Fibroblast of skin of left biceps (primary cell): ENCODE results near the gene DGKI.

Experiments used
- DNase-seq, 2 experiments: peaks; one replicate each; pipeline ENCODE4 v3.0.0-alpha.2; 2013; ENCODE audit warnings: low read depth in 2 of 2

The DGKI gene

GRCh38 chr7:137871170-137871915, 24.6 kb upstream of the DGKI start:
- no peak for DNase-seq

- no peak for DNase-seq
These were observed 23.9 kb upstream of the DGKI start for GRCh38 chr7:137870684-137871083.

DNA sequence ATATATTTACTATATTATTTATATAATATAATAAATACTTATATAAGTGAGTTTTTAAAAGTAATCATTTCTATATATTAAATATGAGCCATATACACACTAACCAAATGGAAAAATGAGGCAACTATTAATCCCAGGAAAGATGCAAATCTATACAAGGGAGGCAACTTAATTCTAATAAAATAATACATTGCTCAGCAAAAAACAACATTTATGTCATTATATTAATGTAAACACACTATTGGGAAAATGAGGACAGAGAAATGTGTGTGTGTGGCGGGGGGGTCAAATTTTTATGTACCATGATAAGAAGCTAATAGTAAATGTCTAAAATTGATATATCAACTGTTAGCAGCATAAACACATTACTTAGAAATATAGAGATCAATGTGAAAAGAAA, 23.3 kb upstream of the DGKI start:
- DNase-seq: no peak

DNA sequence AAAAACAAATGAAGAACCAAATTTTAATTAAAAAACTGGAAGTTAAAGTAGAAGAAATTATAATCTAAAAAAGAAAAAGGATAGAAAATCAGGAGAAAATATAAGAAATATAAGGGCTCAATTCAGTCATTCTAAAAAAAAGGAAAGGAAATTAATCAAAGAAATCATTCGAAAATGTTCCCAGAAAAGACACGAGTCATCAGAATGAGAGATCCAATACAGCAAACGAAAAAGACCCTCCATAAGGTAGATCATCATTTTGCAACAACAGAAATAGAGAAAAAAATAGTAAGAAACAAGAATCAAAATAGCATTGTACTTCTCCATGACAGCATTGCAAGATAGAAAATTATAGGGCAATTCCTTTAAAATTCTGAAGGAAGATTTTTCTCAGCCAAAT, 22.5 kb upstream of the DGKI start:
- DNase-seq: no peak

DNA sequence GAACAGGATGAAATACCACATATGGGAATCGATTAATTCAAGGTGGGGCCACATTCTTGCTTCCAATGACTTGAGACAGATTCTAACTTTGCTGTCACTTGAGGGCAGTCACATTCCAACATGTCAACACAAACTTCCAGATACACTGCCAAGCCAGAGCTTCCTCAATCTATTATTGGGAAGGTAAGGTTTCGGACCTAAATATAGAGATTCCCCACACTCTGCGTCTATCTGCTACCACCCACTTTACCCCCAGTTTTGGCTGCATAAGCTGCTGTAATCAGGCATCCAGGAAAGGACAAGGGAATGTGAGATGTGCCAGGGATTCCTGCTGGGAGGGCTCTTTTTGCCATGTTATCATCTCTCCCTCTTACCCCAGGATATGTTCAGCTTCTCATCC, 20.5 kb upstream of the DGKI start:
- DNase-seq: no peak

GRCh38 chr7:137865764-137866163, 19.0 kb upstream of the DGKI start:
- DNase-seq: no peak

GRCh38 chr7:137862964-137863363, 16.2 kb upstream of the DGKI start:
- no peak for DNase-seq

DNA sequence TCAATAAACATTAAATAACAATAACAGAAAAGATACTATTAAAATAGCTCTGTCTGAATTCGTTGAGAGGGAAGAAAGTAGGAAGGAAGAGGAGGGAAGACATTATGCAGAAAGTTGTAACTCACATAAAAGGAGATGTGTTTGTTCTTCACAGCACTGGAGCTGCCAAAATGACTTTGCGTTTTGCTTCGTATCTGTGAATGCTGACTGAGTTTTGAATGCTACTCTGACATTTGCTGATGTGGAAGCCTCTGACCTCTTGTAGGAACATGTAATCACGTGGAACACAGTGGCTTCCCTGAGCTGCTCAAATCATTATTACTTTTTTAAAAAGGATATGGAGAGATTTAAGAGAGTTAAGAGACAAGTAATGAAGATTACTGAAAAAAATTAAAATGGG, 15.6 kb upstream of the DGKI start:
- DNase-seq: no peak

GRCh38 chr7:137860542-137860941, 13.8 kb upstream of the DGKI start:
- DNase-seq: no peak

- DNase-seq: no peak
These were observed 6.3 kb upstream of the DGKI start for GRCh38 chr7:137853053-137853452.

GRCh38 chr7:137852108-137852507, 5.3 kb upstream of the DGKI start:
- no peak for DNase-seq

DNA sequence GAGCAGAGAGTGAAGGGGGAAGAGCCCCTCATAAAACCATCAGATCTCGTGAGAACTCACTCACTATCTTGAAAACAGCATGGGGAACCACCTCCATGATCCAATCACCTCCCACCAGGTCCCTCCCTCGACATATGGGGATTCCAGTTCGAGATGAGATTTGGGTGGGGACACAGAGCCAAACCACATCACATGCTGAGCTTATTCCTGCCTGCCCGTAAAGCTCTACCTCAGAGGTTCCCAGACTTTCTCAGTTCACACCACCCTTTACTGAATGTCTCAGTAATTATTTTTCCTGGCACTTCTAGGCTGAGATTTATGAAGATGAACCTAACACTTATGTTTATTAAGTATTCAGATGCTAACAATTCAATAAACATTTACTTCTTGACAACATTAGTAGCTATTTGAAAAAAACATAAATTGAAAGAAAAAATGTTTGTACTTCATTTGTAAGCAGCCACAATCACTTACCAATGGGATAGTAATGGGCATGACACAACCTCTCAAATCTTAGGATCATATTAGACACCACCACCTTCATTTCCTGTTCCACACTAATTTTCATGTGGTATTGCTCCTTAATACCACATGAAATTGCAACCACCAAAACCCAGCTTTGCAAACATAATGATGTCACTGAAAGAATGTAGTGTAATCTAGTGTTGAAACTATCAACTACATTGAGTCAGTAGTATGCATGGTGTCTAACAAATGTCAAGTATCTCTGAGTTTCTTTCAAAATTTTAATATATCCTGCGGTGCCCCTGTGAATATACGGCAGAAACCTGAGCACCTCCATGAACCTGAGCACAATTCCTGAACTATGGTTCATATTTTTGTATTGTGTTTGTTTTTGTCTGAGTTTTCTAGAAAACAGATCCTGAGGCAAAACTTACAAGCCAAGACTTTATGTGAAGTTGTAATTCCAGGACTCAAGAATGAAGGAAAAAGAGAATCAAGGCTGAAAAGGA, 4.5 kb upstream of the DGKI start:
- DNase-seq: no peak

DNA sequence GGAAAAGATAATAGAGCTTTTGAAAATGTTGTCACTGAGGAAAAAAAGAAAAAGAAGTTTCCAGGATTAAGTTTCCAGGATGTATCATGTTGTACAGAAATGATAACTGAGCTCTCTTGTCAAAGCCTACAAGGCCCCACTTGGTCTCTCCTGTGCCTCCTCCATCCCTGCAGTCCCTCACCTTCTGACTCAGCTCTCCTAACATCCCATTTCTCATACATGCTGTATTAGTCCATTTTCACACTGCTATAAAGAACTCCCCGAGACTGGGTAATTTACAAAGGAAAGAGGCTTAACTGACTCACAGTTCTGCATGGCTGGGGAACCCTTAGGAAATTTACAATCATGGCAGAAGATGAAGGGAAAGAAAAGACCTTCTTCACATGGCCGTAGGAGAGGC, 3.8 kb upstream of the DGKI start:
- no peak for DNase-seq

DNA sequence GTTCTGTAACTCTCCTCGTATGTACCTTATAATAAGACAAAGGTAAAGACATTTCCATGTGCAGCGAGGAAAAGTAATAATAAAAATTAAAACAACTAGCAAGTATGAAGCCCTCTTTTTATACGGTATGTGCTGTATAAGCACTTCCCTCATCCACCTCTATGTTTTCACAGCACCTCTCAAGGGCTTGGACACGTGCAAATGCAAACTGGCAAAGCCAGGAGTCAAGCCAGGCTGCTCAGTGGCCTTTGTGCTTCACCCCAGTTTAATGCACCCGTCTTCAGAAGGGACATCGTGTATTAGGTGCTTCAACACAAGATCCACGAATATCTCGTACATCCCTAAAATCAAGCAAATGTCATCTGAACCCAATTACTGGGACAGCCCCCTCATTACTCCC, 1.3 kb upstream of the DGKI start:
- no peak for DNase-seq

DNA sequence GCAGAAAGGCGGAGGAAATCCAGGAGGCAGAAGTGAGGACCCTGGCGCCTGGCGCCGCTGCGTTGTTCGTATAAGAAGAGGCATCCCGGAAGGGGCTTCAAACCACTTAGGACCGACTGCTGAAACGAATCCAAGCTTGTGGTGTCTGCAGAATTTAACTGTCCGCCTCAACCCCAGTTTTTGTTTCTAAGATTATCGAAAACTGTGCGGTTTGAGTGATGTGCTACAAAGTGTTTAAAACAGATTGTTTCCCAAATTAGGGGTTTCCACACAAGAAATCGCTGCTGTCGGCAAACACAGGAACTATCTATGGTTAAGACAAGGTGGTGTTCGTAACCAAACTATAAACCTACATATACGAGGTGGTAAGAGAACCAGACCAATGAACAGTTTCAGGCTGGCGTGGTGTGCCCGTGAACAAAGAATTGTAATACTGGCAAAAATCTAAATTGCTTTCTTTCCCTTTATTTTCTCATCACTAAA, 835 bp upstream of the DGKI start:
- DNase-seq: no peak

- no peak for DNase-seq
These were observed 286 bp downstream of the DGKI start for GRCh38 chr7:137846549-137846826.

DNA sequence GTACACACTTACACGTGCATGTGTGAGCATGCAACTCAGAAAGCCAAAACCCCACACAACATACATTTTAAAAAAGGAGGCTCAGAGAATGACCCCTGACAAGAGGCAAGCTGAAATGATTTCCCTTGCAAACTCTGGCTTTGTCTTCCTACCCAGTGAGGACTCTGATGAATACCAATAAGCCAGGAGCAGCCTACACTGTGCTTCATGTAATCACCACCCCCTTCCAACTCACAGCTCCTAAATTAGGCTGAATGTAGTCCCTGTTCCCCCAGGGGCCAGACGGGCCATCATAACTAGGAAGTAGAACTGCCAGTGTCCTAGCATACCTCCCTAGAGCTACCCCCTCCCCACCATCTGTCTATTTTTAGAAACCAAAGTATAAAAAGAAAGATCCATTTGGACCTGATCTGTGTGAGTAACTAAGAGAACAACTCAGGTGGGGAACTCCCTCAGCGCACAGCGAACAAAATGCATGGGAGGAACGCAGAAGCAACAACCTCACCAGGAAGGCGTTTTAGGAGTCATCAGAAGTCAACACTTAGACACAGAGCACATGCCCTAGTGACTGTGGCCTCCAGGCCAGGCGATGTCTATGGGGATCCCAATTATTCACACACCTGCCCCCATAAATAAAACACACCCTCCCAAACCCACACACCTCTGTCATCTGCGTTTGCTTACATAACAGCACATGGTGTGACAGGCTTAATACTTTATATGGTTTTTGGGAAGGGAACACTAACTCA, 1.9 kb downstream of the DGKI start:
- DNase-seq: no peak

- DNase-seq: no peak
These were observed 6.6 kb downstream of the DGKI start for GRCh38 chr7:137839903-137840779.

DNA sequence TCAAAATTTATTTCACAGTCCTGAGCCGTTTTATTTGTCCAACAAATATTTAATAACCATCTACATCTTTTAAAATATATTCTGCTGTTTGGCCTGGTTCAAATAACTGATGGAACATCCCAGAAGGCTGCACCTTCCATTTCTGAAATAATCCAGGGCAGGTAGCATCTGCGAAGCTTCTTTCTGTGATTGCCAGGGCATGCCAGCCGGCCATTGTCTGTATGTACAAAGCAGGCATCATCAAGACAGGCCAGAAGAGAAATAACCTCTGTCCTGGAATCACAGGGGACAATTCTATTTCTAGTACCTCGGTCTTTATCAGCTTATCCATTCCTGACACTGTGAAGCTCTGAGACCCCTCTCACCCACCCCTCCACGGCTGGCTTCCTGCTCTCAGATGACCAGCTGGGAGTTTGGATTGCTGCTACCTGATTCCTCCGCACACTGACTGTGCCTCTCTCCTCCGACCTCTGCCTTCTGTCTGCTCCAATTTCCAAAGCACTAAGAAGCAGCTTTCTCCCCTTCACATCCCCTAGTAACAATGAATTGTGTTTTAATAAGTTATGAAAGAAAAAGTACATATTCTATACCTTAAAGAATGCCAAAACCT, 8.0 kb downstream of the DGKI start:
- DNase-seq: no peak

DNA sequence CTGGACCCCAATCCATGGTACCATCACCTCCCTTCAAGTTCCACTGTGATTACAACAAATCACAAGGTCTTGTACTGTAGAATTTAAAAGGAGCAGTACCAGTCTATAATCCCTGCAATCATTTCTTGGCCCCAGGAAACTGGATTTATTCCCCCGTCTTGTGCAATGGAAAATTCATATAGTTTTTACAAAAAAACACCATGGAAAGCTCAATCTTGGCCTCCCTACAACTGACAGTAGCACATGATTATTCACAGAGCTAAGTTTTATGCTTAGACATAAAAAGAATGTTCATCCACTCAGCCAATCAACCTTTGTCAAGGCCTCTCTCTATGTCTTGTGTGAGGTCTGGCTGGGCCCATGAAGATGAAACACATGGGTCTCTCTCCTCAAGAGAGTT, 10.2 kb downstream of the DGKI start:
- DNase-seq: no peak

GRCh38 chr7:137836113-137836509, 10.7 kb downstream of the DGKI start:
- DNase-seq: no peak
